ENCODE data around the gene SCLT1. TPM values are rescaled to one million over a fixed set of nuclear protein-coding genes. Genes with fewer than 3 reads are reported as not detected.

SCLT1 gene
- polyA plus RNA-seq, 3 donors: 14.8 to 20.1 (median 17.9) TPM

- peaks cover 42% of the 10 kb centered on the region for H3K79me2 ChIP-seq (ENCODE audit: insufficient read depth, low read length)
- no peak for TF ChIP-seq CTCF (IDR thresholded peaks at IDR 0.05)
- peak overlapping the region; percentile 43 to 87 (median 77) for H3K27ac Mint-ChIP-seq
Observed at GRCh38 chr4:128847082-128847724, 246.1 kb downstream of the SCLT1 start.

GRCh38 chr4:128846063-128846462 is 247.3 kb downstream of the SCLT1 start:
- no peak for TF ChIP-seq CTCF (IDR thresholded peaks at IDR 0.05)
- Histone ChIP-seq H3K4me2 (replicated peaks; ENCODE audit: extremely low read depth, low read length, poor library complexity, severe bottlenecking) (no peak overlapping the region), H3K27me3 (ENCODE audit: control insufficient read depth in 2 of 2, insufficient read depth in 2 of 2, low read length in 2 of 2) (no peaks in the 10 kb centered on the region), H3K9me3 (replicated peaks in 1 of 2; ENCODE audit: control insufficient read depth in 1 of 2, insufficient read depth in 1 of 2, low read length in 2 of 2) (no peaks in the 10 kb centered on the region), H3K4me3 (replicated peaks in 1 of 3; ENCODE audit: low read depth in 2 of 3, low read length in 3 of 3) (no peak overlapping the region), H3K4me1 (ENCODE audit: control insufficient read depth in 1 of 2, insufficient read depth in 2 of 2, low read length in 2 of 2) (peaks cover 14 to 15% of the 10 kb centered on the region in 2 donors), H3K36me3 (replicated peaks in 1 of 2; ENCODE audit: control insufficient read depth in 1 of 2, insufficient read depth in 2 of 2, low read length in 2 of 2) (peaks cover 43 to 93% of the 10 kb centered on the region in 2 donors), H4K20me1 (ENCODE audit: insufficient read depth, low read length) (peaks cover 11% of the 10 kb centered on the region), H3K79me2 (ENCODE audit: insufficient read depth, low read length) (peaks cover 53% of the 10 kb centered on the region), H3K9ac (ENCODE audit: insufficient read depth, low read length, poor library complexity, severe bottlenecking) (no peak overlapping the region), H3K27ac (ENCODE audit: low read depth in 1 of 2, low read length in 2 of 2) (no peak overlapping the region), H2AFZ (ENCODE audit: insufficient read depth, low read depth, low read length, poor library complexity, severe bottlenecking) (no peak overlapping the region)
- Mint-ChIP-seq H3K36me3 (peaks cover 73 to 85% of the 10 kb centered on the region in 2 donors), H3K27me3 (ENCODE audit: low read depth in 3 of 3) (peaks cover 0 to 1% (median 0%) of the 10 kb centered on the region in 3 donors), H3K27ac (peak overlapping the region in 2 of 7 donors; percentile 29 to 43), H3K4me1 (peaks cover 21% of the 10 kb centered on the region), H3K9me3 (no peaks in the 10 kb centered on the region), H3K4me3 (no peak overlapping the region)
- 100% methylated on average over 2 of the region's 4 CpGs for WGBS (ENCODE audit: insufficient coverage)
- DNase-seq: no peak
- intact Hi-C loops (cut with micrococcal nuclease): no loop called here

More at GRCh38 chr4:128847082-128847724, 246.1 kb downstream of the SCLT1 start:
- Histone ChIP-seq H4K20me1 (ENCODE audit: insufficient read depth, low read length) (peaks cover under 1% of the 10 kb centered on the region), H3K9ac (ENCODE audit: insufficient read depth, low read length, poor library complexity, severe bottlenecking) (peak overlapping the region; percentile 22), H3K36me3 (replicated peaks in 1 of 2; ENCODE audit: control insufficient read depth in 1 of 2, insufficient read depth in 2 of 2, low read length in 2 of 2) (peaks cover 53 to 95% of the 10 kb centered on the region in 2 donors), H3K27ac (ENCODE audit: low read depth in 1 of 2, low read length in 2 of 2) (peak overlapping the region in 1 of 2 donors; percentile 75), H3K4me1 (ENCODE audit: control insufficient read depth in 1 of 2, insufficient read depth in 2 of 2, low read length in 2 of 2) (peaks cover 14 to 15% of the 10 kb centered on the region in 2 donors), H3K27me3 (ENCODE audit: control insufficient read depth in 2 of 2, insufficient read depth in 2 of 2, low read length in 2 of 2) (no peaks in the 10 kb centered on the region), H3K4me2 (replicated peaks; ENCODE audit: extremely low read depth, low read length, poor library complexity, severe bottlenecking) (peak overlapping the region; percentile 45), H2AFZ (ENCODE audit: insufficient read depth, low read depth, low read length, poor library complexity, severe bottlenecking) (peak overlapping the region; percentile 27), H3K4me3 (replicated peaks in 1 of 3; ENCODE audit: low read depth in 2 of 3, low read length in 3 of 3) (no peak overlapping the region), H3K9me3 (replicated peaks in 1 of 2; ENCODE audit: control insufficient read depth in 1 of 2, insufficient read depth in 1 of 2, low read length in 2 of 2) (no peaks in the 10 kb centered on the region)
- Mint-ChIP-seq H3K4me1 (peaks cover 19% of the 10 kb centered on the region), H3K36me3 (peaks cover 81 to 91% of the 10 kb centered on the region in 2 donors), H3K27me3 (ENCODE audit: low read depth in 3 of 3) (peaks cover 0 to 1% (median 0%) of the 10 kb centered on the region in 3 donors), H3K9me3 (no peaks in the 10 kb centered on the region), H3K4me3 (peak overlapping the region; percentile 8 to 36)
- 20% methylated on average over 5 of the region's 7 CpGs for WGBS (ENCODE audit: insufficient coverage)
- DNase-seq: peak; percentile 36 to 57 (median 37)
- intact Hi-C loops (cut with micrococcal nuclease): no loop called here
